HG03045 (cell line): ENCODE measurements around the gene WTAP.
"Not testable (repeated sequence)": the region's sequence is repeated elsewhere in the genome, so short reads cannot be mapped to it uniquely, and the experiment has no call there.

ENCODE experiments used
- ATAC-seq: cut with Tn5 transposase; IDR thresholded peaks from one replicate; pipeline ENCODE4 v1.9.1; 2021; ENCODE audit warnings: mild to moderate bottlenecking, moderate library complexity; ENCODE audit not compliant: unreplicated experiment

WTAP gene

GRCh38 chr6:159759645-159760044 is 32.3 kb downstream of the WTAP start:
- ATAC-seq: no peak

GRCh38 chr6:159760602-159761057 is 33.3 kb downstream of the WTAP start:
- no peak for ATAC-seq

GRCh38 chr6:159761129-159761872 is 34.0 kb downstream of the WTAP start:
- ATAC-seq: no peak

GRCh38 chr6:159761873-159762680 is 34.8 kb downstream of the WTAP start, which contains the start of gene ACAT2:
Gene ACAT2 (plus strand): TSS chr6:159762045. CDS start chr6:159762088, 43 bp downstream.
- ATAC-seq: peak; percentile 99

- peak; percentile 9 for ATAC-seq
Measured at GRCh38 chr6:159762681-159763293, 35.5 kb downstream of the WTAP start.

- no peak for ATAC-seq
Measured at GRCh38 chr6:159766906-159767305, 39.6 kb downstream of the WTAP start.

GRCh38 chr6:159769470-159769869 is 42.2 kb downstream of the WTAP start:
- ATAC-seq: no peak

- ATAC-seq: no peak
Measured at GRCh38 chr6:159772196-159772595, 44.9 kb downstream of the WTAP start.

- ATAC-seq: no peak
Measured at GRCh38 chr6:159777240-159777904, 50.1 kb downstream of the WTAP start.

GRCh38 chr6:159778131-159778530 is 50.8 kb downstream of the WTAP start:
- no peak for ATAC-seq

GRCh38 chr6:159778542-159779103 is 51.3 kb downstream of the WTAP start:
- ATAC-seq: no peak

- ATAC-seq: no peak
Measured at GRCh38 chr6:159788276-159788675, 61.0 kb downstream of the WTAP start.

GRCh38 chr6:159788753-159789376 is 61.6 kb downstream of the WTAP start:
- ATAC-seq: peak; percentile 0

GRCh38 chr6:159789377-159790148 is 62.3 kb downstream of the WTAP start, which contains the start of gene TCP1:
Gene TCP1 (minus strand): TSS chr6:159789602. CDS start chr6:159789468, 134 bp downstream.
- peak; percentile 78 for ATAC-seq

GRCh38 chr6:159790149-159790955 is 63.0 kb downstream of the WTAP start, which contains the start of gene MRPL18:
Gene MRPL18 (plus strand): TSS chr6:159790467. CDS start chr6:159790588, 121 bp downstream.
- ATAC-seq: peak; percentile 81

- ATAC-seq: no peak
Measured at GRCh38 chr6:159790956-159791598, 63.8 kb downstream of the WTAP start.

- not testable (repeated sequence) for ATAC-seq
Measured at GRCh38 chr6:159794976-159795375, 67.7 kb downstream of the WTAP start.

- no peak for ATAC-seq
Measured at GRCh38 chr6:159797554-159797953, 70.2 kb downstream of the WTAP start.
